Tibial nerve (tissue), 4 donors: Measurements from ENCODE around the gene CD55. TPM values are rescaled to one million over a fixed set of nuclear protein-coding genes. Genes with fewer than 3 reads are reported as not detected.
A peak's percentile ranks its signal among the peaks of the same experiment; 100 is the strongest.

Source experiments
- DNase-seq, 2 donors: peaks; one replicate each; pipeline ENCODE4 v3.0.0-alpha.2; 2019; ENCODE audit warnings: low spot score in 2 of 2
- H3K27ac ChIP-seq, 4 donors: fragments of 200-600 bp; sonication (generic) in 3 of 4; one replicate each; pipeline ENCODE4 v1.5.1; 2017 to 2019; ENCODE audit warnings: mild to moderate bottlenecking in 1 of 4
- H3K27me3 ChIP-seq, 2 donors: fragments of 200-600 bp; sonication (generic) in 1 of 2; one replicate each; pipeline versions ENCODE4 v1.5.1 to v1.6.0; 2017 to 2019
- H3K36me3 ChIP-seq, 3 donors: fragments of 200-600 bp; sonication (generic); one replicate each; pipeline ENCODE4 v1.5.1; 2018 to 2019
- H3K4me1 ChIP-seq, 4 donors: fragments of 200-600 bp; sonication (generic) in 3 of 4; one replicate each; pipeline ENCODE4 v1.5.1; 2017 to 2019
- H3K4me3 ChIP-seq, 4 donors: fragments of 200-600 bp; sonication (generic) in 3 of 4; one replicate each; pipeline ENCODE4 v1.5.1; 2017 to 2019; ENCODE audit warnings: mild to moderate bottlenecking in 1 of 4, moderate library complexity in 1 of 4
- H3K9me3 ChIP-seq, 4 donors: fragments of 200-600 bp; sonication (generic) in 3 of 4; one replicate each; pipeline ENCODE4 v1.5.1; 2017 to 2019
- CTCF ChIP-seq, 5 experiments: fragments of 200-600 bp in 3 of 5; fragments of 450-650 bp in 2 of 5; sonication (generic) in 3 of 5; IDR thresholded peaks; one replicate each; pipeline ENCODE4 v1.5.1; 2016 to 2019; ENCODE audit warnings: antibody characterized with exemption in 5 of 5, mild to moderate bottlenecking in 3 of 5, moderate library complexity in 2 of 5
- EP300 ChIP-seq, 2 donors: sonication (generic); formaldehyde crosslinking; IDR thresholded peaks; one replicate each; pipeline ENCODE4 v1.6.1; 2017; ENCODE audit warnings: antibody characterized with exemption in 2 of 2, mild to moderate bottlenecking in 1 of 2
- POLR2A ChIP-seq, 2 donors: fragments of 450-650 bp; IDR thresholded peaks; one replicate each; pipeline ENCODE4 v1.6.1; 2017; ENCODE audit warnings: antibody characterized with exemption in 2 of 2, mild to moderate bottlenecking in 2 of 2, moderate library complexity in 2 of 2
- WGBS, 2 donors: methylation state at CpG; one replicate each; pipeline ENCODE4 v1.1.5; 2018; 5-methylcytosine and 5-hydroxymethylcytosine counted together
- total RNA-seq, 4 donors: library from RNA; depleted of rRNA; stranded (reverse); fragments of >200 nt; gene quantifications; one replicate each; pipeline ENCODE4 v1.1.0, GENCODE V29; 2016

CD55 gene
- total RNA-seq, 4 donors from 2014 or later: 60.8 to 94.2 (median 89.6) TPM

DNA sequence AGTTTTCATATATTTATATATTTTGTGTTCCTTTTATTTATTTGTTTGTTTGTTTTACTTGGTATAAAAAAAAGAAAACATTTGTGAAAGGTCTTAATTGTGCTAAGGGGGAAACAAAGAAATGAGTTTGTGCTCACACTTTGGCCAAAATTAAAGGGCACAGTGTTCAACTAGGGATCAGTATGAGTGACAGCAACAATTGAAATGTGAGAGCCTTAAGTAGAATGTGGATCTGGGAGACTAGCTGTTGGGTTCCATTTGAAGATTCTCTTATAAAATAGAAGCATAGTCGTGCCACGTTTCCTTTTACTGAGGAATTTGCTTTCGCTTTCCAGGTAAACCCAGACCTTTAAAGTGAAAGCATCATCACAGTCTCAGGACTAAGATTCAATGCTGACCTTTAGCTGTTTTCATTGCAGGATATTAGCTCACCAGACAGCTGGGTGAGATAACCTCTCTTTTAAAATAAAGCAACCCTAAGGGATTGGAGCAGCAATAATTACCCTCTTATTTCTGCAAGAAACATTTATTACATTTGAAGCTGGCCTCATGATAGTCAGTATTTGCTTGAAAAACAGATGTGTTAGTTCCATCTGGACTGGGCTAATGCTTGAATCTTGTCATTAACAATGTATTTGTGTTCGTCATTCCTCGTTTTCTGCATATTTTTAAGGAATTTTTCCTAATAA is 37.1 kb upstream of the CD55 start:
- DNase-seq: no peak
- Histone ChIP-seq H3K9me3 (no peaks in the 10 kb centered on the region), H3K4me3 (no peak overlapping the region), H3K4me1 (peaks cover 0 to 49% (median 2%) of the 10 kb centered on the region in 4 donors), H3K27ac (peak overlapping the region in 1 of 4 donors; percentile 13), H3K36me3 (no peaks in the 10 kb centered on the region), H3K27me3 (no peaks in the 10 kb centered on the region)
- no peak for TF ChIP-seq POLR2A (IDR thresholded peaks at IDR 0.05)
- no peak for TF ChIP-seq EP300 (IDR thresholded peaks at IDR 0.05)
- TF ChIP-seq CTCF (IDR thresholded peaks at IDR 0.05): no peak
- 46 to 55% methylated on average over 5 of the region's 5 CpGs for WGBS, 2 donors

GRCh38 chr1:207286786-207287468 is 34.6 kb upstream of the CD55 start:
- no peak for DNase-seq
- H3K4me3 ChIP-seq: no peak overlapping the region
- H3K27me3 ChIP-seq: no peaks in the 10 kb centered on the region
- H3K27ac ChIP-seq: peak overlapping the region in 1 of 4 donors; percentile 35
- TF ChIP-seq POLR2A (IDR thresholded peaks at IDR 0.05): no peak
- TF ChIP-seq CTCF (IDR thresholded peaks at IDR 0.05): no peak
- no peak for TF ChIP-seq EP300 (IDR thresholded peaks at IDR 0.05)
- H3K4me1 ChIP-seq: peaks cover 0 to 49% (median 2%) of the 10 kb centered on the region in 4 donors
- no peaks in the 10 kb centered on the region for H3K36me3 ChIP-seq
- 32 to 44% methylated on average over 2 of the region's 2 CpGs for WGBS, 2 donors
- H3K9me3 ChIP-seq: peaks cover 0 to 6% (median 0%) of the 10 kb centered on the region in 4 donors

DNA sequence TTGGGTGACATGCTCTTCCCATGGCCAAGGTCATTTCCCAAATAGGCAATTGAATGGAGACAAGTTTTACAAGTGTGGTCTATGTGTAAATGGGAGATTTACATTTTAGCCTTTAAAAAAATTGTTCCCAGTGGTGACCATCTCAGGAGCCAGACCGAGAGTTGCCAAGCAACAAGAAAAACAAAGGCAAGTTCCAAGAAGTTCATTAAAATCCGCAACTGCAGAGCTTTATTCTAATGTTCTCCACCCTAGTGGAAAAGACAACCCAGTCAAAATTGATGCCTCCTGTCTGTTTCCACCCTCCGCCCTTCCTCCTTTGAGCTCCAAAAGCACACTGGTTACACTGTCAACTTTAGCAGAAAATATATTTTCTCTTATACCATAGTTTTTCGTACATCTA is 33.2 kb upstream of the CD55 start:
- WGBS, 2 donors: 53 to 55% methylated on average over 4 of the region's 4 CpGs
- peaks cover 0 to 6% (median 0%) of the 10 kb centered on the region in 4 donors for H3K9me3 ChIP-seq

GRCh38 chr1:207289756-207290155 is 31.7 kb upstream of the CD55 start:
- peaks cover 0 to 6% (median 0%) of the 10 kb centered on the region in 4 donors for H3K9me3 ChIP-seq
- TF ChIP-seq CTCF (IDR thresholded peaks at IDR 0.05) (no peak), EP300 (IDR thresholded peaks at IDR 0.05) (no peak), POLR2A (IDR thresholded peaks at IDR 0.05) (no peak)
- H3K27me3 ChIP-seq: no peaks in the 10 kb centered on the region
- H3K4me3 ChIP-seq: no peak overlapping the region
- H3K4me1 ChIP-seq: peaks cover 0 to 32% (median 0%) of the 10 kb centered on the region in 4 donors
- H3K36me3 ChIP-seq: no peaks in the 10 kb centered on the region
- DNase-seq: no peak
- H3K27ac ChIP-seq: no peak overlapping the region

More for the DNA sequence above, 33.2 kb upstream of the CD55 start:
- TF ChIP-seq CTCF (IDR thresholded peaks at IDR 0.05) (no peak), POLR2A (IDR thresholded peaks at IDR 0.05) (no peak), EP300 (IDR thresholded peaks at IDR 0.05) (no peak)
- no peaks in the 10 kb centered on the region for H3K27me3 ChIP-seq
- DNase-seq: no peak
- H3K36me3 ChIP-seq: no peaks in the 10 kb centered on the region
- peaks cover 0 to 41% (median 0%) of the 10 kb centered on the region in 4 donors for H3K4me1 ChIP-seq
- no peak overlapping the region for H3K4me3 ChIP-seq
- H3K27ac ChIP-seq: no peak overlapping the region

GRCh38 chr1:207291723-207292122 is 29.8 kb upstream of the CD55 start:
- no peak overlapping the region for H3K27ac ChIP-seq
- TF ChIP-seq EP300 (IDR thresholded peaks at IDR 0.05): no peak
- TF ChIP-seq CTCF (IDR thresholded peaks at IDR 0.05): no peak
- TF ChIP-seq POLR2A (IDR thresholded peaks at IDR 0.05): no peak
- H3K9me3 ChIP-seq: peaks cover 0 to 6% (median 0%) of the 10 kb centered on the region in 4 donors
- H3K4me1 ChIP-seq: peaks cover 0 to 20% (median 0%) of the 10 kb centered on the region in 4 donors
- H3K27me3 ChIP-seq: no peaks in the 10 kb centered on the region
- H3K4me3 ChIP-seq: no peak overlapping the region
- 95 to 100% methylated on average over 1 to 2 of the region's 2 CpGs for WGBS, 2 donors
- no peak for DNase-seq
- no peaks in the 10 kb centered on the region for H3K36me3 ChIP-seq
